Measurements from ENCODE around the gene NPHP1.
"Not testable (repeated sequence)": the region's sequence is repeated elsewhere in the genome, so short reads cannot be mapped to it uniquely, and the experiment has no call there.

Gene NPHP1

GRCh38 chr2:110204408-110205385 lies at the start of gene NPHP1:
TSS of gene NPHP1 (minus strand) at chr2:110205013. CDS start at chr2:110204968, 45 bp downstream.
- DNase-seq (ENCODE audit: low read depth, low spot score) = no peak

- not testable (repeated sequence) for DNase-seq (ENCODE audit: low read depth, low spot score)
These were observed 43.4 kb upstream of the NPHP1 start for GRCh38 chr2:110248081-110248795.

DNA sequence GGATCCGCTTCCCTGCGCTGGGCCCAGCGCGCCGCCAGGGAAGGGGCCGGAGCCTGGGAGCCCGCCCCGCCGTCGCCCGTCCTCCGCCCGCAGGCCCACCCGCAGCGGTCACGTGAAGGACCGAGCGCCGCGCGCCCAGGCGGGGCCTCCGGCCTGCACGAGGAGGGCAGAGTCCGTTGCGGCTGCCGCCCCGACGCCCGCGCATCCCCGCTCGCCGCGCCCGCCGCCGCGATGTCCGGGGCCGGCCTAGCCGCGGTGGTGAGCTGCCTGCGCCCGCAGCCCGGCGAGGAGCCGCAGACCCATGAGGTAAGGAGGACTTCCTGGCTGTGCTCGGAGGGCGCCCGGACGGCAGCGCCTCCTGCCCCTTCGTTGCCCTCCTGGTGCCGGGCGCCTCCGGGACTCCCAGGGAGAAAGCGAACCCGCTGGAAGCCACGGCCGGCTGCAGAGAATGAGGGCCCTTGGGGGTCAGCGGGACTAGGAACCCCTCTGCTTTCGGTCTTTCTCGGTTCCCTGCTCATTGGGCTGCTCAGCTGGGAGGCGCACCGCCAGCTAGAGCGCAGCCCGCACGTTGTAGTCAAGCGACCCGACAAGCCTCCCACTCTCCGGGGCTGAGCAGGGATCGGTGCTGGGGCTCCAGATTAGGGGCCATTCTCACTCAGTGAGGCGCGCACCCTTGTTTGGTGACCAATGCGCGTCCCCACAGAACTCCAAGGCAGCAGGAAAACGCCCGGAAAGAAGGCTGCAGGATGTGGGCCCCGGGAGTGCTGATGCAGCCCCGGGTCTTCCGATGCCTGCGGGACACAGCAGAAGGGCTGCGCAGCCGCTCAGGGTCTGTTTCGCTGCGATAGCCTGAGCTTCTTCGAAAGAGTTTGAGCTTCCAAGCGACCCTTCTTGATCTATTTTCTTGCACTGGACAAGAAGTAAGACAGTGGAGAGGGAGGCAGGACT lies 40.9 kb upstream of the NPHP1 start:
- not testable (repeated sequence) for DNase-seq (ENCODE audit: low read depth, low spot score)

DNA sequence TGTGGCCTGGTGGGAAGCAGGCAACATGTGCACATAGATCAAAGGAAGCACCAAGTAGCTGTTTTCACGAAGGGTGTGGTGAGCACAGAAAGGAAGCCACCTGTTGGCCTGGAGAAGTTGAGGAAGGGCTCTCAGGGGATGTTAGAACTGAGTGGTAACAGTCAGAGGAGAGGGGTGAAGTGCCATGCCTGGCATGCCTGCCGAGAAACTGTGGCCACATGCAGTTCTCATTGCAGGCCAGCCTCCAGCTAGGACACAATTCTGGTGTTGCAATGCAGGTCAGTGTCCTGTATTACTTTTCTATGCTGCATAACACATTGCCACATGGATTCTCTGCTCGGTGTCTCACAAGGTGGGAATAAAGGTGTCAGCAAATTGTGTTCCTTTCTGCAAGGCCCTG lies 38.5 kb upstream of the NPHP1 start:
- DNase-seq (ENCODE audit: low read depth, low spot score) = not testable (repeated sequence)

DNA sequence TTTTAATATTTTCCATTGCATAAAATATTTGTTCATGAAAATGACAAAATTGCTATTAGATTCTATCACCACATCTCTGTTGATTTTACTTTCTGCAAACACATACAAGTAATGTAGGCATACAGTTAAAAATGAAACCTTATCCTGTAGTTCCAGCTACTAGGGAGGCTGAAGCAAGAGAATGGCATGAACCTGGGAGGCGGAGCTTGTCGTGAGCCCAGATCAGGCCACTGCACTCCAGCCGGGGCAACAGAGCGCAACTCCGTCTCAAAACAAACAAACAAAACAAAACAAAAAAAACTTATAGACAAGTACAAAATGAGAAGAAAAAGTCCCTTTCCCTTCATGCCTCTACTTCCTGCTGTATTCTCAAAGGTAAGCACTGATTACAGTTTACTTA lies 29.7 kb upstream of the NPHP1 start:
- DNase-seq (ENCODE audit: low read depth, low spot score) = not testable (repeated sequence)

DNA sequence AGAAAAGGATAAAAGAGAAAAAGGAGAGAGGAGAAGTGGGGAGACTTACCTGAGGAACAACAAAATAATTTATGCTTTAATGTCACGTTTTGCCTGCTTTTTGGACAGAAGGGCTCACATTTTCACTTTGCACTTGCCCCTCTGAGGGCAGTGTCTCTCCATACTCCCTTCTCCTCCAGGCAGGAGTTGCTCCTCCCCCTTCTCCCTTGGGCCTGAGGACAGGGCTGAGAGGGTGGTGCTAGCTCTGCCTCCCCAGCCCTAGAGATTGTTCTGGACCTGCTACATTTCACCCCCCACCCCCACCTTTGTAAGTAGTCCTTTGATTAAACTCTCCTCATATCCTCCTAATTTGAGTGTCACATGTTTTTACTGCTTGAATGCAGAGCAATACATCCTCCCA lies 25.1 kb upstream of the NPHP1 start:
- DNase-seq (ENCODE audit: low read depth, low spot score) = not testable (repeated sequence)

DNA sequence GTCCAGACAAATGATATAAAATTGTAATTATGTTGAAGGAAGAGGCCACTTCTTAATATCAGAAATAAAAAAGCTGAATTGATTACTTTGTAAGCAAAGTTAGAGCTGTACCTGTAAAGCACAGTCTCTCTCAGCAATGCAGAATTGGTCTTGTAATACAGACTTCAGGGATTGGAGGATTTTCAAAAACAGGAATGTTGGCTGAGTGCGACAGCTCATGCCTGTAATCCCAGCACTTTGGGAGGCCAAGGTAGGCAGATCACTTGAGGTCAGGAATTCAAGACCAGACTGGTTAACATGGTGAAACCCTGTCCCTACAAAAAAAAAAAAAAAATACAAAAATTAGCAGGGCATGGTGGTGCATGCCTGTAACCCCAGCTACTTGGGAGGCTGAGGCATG lies 17.8 kb upstream of the NPHP1 start:
- not testable (repeated sequence) for DNase-seq (ENCODE audit: low read depth, low spot score)

DNA sequence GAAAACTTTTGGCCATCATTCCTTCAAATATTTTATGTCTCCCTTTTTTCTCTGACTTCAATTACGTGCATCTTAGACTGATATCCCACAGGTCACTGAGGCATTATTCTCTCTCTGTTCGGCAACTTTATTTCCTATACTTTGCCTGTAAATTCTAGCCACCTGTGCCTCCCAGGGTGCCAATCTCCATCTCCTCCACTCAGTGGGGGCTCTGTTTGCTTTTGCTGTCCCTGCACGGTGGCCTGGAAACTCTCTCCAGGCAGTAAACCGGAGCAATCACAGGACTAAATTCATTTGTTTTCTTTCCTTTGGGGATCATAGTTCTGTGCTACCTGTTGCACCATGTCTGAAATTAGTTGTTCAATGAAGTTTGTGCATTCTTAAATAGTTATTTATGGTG lies 17.1 kb upstream of the NPHP1 start:
- no peak for DNase-seq (ENCODE audit: low read depth, low spot score)

DNA sequence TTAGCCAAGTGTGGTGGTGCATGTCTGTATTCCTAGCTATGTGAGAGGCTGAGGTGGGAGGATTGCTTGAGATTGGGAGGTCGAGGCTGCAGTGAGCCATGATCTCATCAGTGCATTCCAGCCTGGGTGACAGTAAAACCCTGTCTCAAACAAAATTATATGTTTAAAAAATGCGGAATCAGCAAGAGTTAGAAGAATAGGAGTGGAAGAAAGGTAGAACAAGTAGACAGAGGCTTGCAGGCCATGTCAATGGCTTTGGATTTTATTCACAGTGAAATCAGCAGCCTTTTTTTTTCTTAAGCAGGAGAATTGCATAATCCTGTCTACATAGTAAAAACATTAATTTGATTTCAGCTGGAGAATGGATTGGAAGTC lies 15.4 kb upstream of the NPHP1 start:
- DNase-seq (ENCODE audit: low read depth, low spot score) = no peak

DNA sequence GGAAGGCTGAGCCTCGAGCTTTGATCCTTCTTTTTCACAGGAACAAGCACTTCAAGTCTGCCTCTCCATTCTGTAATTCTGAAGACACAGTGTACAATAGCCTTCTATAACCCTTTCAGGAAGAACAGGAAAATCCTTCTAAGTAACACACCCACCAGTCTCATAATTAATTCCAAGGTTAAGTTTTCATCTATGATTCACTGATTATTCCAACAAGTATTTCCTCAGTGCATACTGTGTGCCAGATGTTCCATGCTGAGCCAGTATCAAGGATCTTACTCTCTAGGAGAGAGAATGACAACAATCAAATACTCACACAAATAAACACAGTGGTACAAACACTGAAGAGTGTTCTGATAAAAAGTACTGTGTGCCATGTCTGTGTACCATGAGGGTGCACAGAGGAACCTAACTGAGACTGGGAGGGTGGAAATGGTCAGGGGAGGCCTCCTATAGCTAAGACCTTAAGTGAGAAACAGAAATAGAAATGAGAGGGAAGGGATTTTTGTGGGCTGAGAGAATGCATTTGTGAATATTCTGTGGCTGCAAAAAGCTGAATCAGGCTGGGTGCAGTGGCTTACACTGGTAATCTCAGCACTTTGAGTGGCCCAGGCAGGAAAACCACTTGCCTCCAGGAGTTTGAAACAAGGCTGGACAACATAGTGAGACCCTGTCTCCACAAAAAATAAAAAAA lies 14.8 kb upstream of the NPHP1 start:
- DNase-seq (ENCODE audit: low read depth, low spot score) = no peak

- DNase-seq (ENCODE audit: low read depth, low spot score) = not testable (repeated sequence)
These were observed 14.1 kb upstream of the NPHP1 start for GRCh38 chr2:110218889-110219288.

GRCh38 chr2:110216803-110217202 lies 12.0 kb upstream of the NPHP1 start:
- no peak for DNase-seq (ENCODE audit: low read depth, low spot score)

- no peak for DNase-seq (ENCODE audit: low read depth, low spot score)
These were observed 11.4 kb upstream of the NPHP1 start for GRCh38 chr2:110216199-110216598.

DNA sequence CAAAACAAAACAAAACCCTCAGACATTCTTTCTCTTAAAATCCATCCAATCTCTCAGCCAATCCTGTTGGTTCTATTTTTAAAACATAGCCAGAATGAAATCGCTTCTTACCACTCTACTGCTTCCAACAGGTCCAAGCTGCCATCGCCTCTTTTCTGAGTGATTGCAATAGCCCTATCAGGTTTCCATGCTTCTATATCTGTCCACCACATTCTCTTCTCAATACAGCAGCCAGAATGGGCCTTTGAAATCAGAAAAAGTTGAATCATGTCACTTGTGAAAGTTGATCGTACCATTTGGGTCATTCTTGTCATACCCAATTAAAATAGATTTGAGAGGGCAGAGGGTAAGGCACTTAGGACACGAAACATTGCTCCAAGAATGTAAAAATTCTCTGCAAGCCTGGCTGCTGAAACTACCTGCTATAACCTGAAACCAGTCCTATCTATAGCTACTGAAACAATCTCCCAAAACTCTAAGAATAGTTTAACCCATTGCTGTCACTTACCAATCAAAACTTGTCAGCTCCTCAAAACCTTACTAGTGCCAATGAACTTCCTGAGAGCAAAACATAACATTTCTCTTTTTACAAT lies 10.8 kb upstream of the NPHP1 start:
- no peak for DNase-seq (ENCODE audit: low read depth, low spot score)

- no peak for DNase-seq (ENCODE audit: low read depth, low spot score)
These were observed 10.3 kb upstream of the NPHP1 start for GRCh38 chr2:110215091-110215490.

DNA sequence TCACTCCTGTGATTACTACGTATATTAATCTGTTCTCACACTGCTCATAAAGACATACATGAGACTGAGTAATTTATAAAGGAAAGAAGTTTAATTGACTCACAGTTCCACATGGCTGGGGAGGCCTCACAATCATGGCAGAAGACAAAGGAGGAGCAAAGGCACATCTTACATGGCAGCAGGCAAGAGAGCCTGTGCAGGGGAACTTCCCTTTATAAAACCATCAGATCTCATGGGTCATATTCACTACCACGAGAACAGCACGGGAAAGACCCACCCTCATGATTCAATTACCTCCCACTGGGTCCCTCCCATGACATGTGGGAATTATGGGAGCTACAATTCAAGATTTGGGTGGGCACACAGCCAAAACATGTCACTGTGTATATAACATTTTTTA lies 8.7 kb upstream of the NPHP1 start:
- DNase-seq (ENCODE audit: low read depth, low spot score) = not testable (repeated sequence)

GRCh38 chr2:110211938-110212858 lies 7.4 kb upstream of the NPHP1 start, which contains the start of gene MTLN:
TSS of gene MTLN (minus strand) at chr2:110212547. CDS start at chr2:110212525, 22 bp downstream.
- no peak for DNase-seq (ENCODE audit: low read depth, low spot score)

DNA sequence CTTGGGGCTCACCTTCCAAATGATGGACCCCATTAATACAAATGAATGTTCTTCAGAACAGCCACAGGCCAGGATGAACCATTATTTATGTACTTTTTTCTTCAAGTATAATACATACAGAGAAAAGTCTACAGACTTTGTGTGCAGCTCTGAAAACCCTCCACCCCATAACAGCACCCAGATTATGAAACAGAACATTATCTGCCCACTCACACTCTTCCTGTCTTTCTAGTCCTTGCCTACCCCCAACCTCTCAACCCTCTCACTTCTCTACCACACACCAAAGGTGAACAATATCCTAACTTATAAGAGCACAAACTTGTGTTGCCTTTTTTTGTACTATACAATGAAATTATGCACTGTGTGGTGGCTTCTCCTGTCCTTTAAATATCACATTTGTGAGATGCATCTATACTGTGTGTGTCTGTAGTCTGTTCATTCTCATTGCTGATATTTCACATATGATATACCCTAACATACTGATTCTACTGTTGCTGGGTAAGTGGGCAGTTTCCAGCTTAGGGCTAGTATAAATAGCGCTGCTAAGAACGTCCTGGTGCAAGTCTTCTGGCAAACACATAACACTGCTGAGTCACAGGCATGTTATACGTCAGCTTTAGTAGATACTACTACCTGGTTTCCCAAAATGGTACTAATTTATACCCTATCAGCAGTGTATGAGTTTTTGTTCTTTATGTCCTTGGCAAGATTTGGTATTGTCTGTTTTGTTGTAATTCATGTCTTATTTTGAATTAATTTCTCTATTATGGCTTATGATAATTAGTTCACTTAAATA lies 1.0 kb upstream of the NPHP1 start:
- DNase-seq (ENCODE audit: low read depth, low spot score) = no peak

All from iPS DF 19.7 (cell line).